Measurements from ENCODE around the gene TRIM4.

TRIM4 gene

DNA sequence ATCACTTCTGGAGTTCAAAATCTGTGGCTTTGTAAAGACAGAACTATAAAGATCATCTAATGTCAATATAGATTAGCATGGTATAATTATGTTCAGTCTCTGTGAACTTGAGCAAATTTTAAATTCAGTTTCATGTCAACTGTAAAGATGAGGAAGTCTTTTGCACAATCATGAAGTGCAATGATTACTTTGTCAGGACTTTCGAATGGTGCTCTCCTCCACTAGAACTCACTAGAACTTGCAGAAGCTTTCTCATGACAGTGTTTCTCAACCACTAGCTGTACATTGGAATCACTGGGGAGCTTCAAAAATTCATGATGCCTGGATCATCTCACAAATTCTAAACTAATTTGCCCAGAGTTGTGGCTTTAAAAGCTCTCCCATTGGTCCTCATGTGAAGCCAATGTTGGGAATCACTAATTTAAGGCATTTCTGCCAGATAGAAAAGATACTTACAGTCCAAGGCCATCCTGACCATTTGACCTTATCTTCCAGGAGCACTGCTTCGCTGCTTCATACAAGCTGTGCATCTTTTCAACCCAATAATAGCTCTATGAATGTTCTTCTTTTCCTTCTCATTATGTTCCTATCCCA, 55.4 kb downstream of the TRIM4 start:
- CTCF ChIA-PET, result interaction anchor here (0.5 to 1.0 kb wide), 2 partner anchors 23 to 576 kb away, joined by 3 read pairs; no protein-coding TSS in a partner anchor
- no peaks in the 10 kb centered on the region for H3K9me3 ChIP-seq (ENCODE audit: control insufficient read depth, insufficient read depth, low read depth, low read length)

DNA sequence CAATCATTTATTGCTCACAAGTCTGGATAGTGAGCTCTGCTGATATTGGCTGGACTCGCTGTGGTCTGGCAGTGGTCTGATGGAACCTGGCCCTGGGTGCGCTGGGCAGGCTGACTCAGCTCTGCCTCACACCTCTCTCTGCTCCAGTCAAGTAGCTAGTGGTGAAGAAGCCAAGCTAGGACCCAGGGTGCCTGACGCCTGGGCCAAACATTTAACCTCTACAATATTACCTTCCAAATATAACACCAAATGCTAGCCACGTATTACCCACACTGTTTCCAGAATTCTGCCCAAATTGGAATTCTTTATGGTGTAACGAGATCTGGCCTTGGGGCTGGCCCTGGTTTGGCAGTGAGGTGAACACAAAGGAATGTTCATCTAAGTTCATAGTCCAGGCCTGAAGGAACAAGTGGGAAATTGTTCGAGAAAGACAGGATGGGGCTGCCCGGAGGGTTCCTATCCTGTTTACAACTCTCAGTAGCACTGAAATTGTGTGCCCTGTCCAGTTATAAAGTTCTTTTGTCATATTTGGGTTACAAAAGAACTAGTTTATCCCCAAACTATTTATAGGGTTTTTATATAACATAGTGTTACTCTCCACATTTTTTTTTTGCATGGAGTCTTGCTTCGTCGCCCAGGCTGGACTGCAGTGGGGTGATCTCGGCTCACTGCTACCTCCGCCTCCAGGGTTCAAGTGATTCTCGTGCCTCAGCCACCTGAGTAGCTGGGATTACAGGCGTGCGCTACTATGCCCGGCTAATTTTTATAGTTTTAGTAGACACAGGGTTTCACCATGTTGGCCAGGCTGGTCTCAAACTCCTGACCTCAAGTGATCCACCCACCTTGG, 58.8 kb downstream of the TRIM4 start:
- no peaks in the 10 kb centered on the region for H3K4me1 ChIP-seq (ENCODE audit: control insufficient read depth, insufficient read depth, low read length)
- H3K36me3 ChIP-seq (ENCODE audit: control insufficient read depth in 2 of 2, insufficient read depth in 1 of 2, low read length in 2 of 2), result no peaks in the 10 kb centered on the region
- ChIA-PET CTCF (no interaction called here), POLR2A (interaction anchor here (0.6 kb wide), 1 partner anchor 71 kb away, joined by 4 read pairs; no protein-coding TSS in a partner anchor)
- TF ChIP-seq, protein P1, sequence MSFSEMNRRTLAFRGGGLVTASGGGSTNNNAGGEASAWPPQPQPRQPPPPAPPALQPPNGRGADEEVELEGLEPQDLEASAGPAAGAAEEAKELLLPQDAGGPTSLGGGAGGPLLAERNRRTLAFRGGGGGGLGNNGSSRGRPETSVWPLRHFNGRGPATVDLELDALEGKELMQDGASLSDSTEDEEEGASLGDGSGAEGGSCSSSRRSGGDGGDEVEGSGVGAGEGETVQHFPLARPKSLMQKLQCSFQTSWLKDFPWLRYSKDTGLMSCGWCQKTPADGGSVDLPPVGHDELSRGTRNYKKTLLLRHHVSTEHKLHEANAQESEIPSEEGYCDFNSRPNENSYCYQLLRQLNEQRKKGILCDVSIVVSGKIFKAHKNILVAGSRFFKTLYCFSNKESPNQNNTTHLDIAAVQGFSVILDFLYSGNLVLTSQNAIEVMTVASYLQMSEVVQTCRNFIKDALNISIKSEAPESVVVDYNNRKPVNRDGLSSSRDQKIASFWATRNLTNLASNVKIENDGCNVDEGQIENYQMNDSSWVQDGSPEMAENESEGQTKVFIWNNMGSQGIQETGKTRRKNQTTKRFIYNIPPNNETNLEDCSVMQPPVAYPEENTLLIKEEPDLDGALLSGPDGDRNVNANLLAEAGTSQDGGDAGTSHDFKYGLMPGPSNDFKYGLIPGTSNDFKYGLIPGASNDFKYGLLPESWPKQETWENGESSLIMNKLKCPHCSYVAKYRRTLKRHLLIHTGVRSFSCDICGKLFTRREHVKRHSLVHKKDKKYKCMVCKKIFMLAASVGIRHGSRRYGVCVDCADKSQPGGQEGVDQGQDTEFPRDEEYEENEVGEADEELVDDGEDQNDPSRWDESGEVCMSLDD (tag by site-specific recombination; IDR thresholded peaks at IDR 0.05), result no peak
- TF ChIP-seq, protein P2, sequence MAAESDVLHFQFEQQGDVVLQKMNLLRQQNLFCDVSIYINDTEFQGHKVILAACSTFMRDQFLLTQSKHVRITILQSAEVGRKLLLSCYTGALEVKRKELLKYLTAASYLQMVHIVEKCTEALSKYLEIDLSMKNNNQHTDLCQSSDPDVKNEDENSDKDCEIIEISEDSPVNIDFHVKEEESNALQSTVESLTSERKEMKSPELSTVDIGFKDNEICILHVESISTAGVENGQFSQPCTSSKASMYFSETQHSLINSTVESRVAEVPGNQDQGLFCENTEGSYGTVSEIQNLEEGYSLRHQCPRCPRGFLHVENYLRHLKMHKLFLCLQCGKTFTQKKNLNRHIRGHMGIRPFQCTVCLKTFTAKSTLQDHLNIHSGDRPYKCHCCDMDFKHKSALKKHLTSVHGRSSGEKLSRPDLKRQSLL (tag by site-specific recombination; IDR thresholded peaks at IDR 0.05), result no peak
- no peak for TF ChIP-seq ZNF830 (tag by site-specific recombination; IDR thresholded peaks at IDR 0.05; ENCODE audit: low read depth)
- TF ChIP-seq CTCF (tag by site-specific recombination; IDR thresholded peaks at IDR 0.05), result no peak
- TF ChIP-seq ZNF16 (tag by site-specific recombination; IDR thresholded peaks at IDR 0.05; ENCODE audit: low read depth), result no peak
- TF ChIP-seq ZNF791 (tag by site-specific recombination; IDR thresholded peaks at IDR 0.05), result no peak
- no peak for TF ChIP-seq ZNF558 (tag by site-specific recombination; IDR thresholded peaks at IDR 0.05)
- TF ChIP-seq KLF9 (tag by site-specific recombination; IDR thresholded peaks at IDR 0.05; ENCODE audit: low read depth), result no peak
- TF ChIP-seq ZFP37 (tag by site-specific recombination; IDR thresholded peaks at IDR 0.05), result no peak
- no peak for TF ChIP-seq ZNF549 (tag by site-specific recombination; IDR thresholded peaks at IDR 0.05)
- TF ChIP-seq YY1 (tag by site-specific recombination; IDR thresholded peaks at IDR 0.05), result no peak
- no peak for TF ChIP-seq ZNF19 (tag by site-specific recombination; IDR thresholded peaks at IDR 0.05; ENCODE audit: low read depth)
- no peaks in the 10 kb centered on the region for H3K9me3 ChIP-seq (ENCODE audit: control insufficient read depth, insufficient read depth, low read depth, low read length)
- no peak overlapping the region for H3K4me3 ChIP-seq (ENCODE audit: low read depth, low read length)
- no peak overlapping the region for H3K27ac ChIP-seq (ENCODE audit: extremely low read depth, low read depth, low read length)

More for the DNA sequence above, 55.4 kb downstream of the TRIM4 start:
- H3K4me3 ChIP-seq (ENCODE audit: low read depth, low read length), result no peak overlapping the region
- H3K36me3 ChIP-seq (ENCODE audit: control insufficient read depth in 2 of 2, insufficient read depth in 1 of 2, low read length in 2 of 2), result no peaks in the 10 kb centered on the region
- no peaks in the 10 kb centered on the region for H3K4me1 ChIP-seq (ENCODE audit: control insufficient read depth, insufficient read depth, low read length)
- TF ChIP-seq ZBTB8A (tag by site-specific recombination; IDR thresholded peaks at IDR 0.05) (no peak), ZNF26 (tag by site-specific recombination; IDR thresholded peaks at IDR 0.05) (no peak), ZNF302 (tag by site-specific recombination; IDR thresholded peaks at IDR 0.05; ENCODE audit: low read depth) (no peak)
- TF ChIP-seq, protein P3, sequence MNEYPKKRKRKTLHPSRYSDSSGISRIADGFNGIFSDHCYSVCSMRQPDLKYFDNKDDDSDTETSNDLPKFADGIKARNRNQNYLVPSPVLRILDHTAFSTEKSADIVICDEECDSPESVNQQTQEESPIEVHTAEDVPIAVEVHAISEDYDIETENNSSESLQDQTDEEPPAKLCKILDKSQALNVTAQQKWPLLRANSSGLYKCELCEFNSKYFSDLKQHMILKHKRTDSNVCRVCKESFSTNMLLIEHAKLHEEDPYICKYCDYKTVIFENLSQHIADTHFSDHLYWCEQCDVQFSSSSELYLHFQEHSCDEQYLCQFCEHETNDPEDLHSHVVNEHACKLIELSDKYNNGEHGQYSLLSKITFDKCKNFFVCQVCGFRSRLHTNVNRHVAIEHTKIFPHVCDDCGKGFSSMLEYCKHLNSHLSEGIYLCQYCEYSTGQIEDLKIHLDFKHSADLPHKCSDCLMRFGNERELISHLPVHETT (tag by site-specific recombination; IDR thresholded peaks at IDR 0.05), result no peak
- POLR2A ChIA-PET, result no interaction called here
- no peak overlapping the region for H3K27ac ChIP-seq (ENCODE audit: extremely low read depth, low read depth, low read length)
